ENCODE data around the gene RAB11FIP5. TPM values are rescaled to one million over a fixed set of nuclear protein-coding genes. Genes with fewer than 3 reads are reported as not detected.

Gene RAB11FIP5
- total RNA-seq, 1 donor from 2014 or later, result 54.7 TPM

GRCh38 chr2:73112026-73112912, 479 bp downstream of the RAB11FIP5 start:
- H3K4me1 Mint-ChIP-seq (ENCODE audit: low read depth), result peaks cover 37% of the 10 kb centered on the region
- DNase-seq (ENCODE audit: low spot score), result no peak
- peak overlapping the region; percentile 96 for H3K27ac Mint-ChIP-seq (ENCODE audit: unreplicated experiment)
- H3K4me3 Mint-ChIP-seq (ENCODE audit: unreplicated experiment), result peak overlapping the region; percentile 90
- TF ChIP-seq CTCF (IDR thresholded peaks at IDR 0.05), result peak; percentile 32
- H3K27me3 Mint-ChIP-seq (ENCODE audit: low read depth), result no peaks in the 10 kb centered on the region
- no peaks in the 10 kb centered on the region for H3K36me3 Mint-ChIP-seq (ENCODE audit: low read depth)
- H3K9me3 Mint-ChIP-seq (ENCODE audit: low read depth), result no peaks in the 10 kb centered on the region

GRCh38 chr2:73111073-73112025, 1.4 kb downstream of the RAB11FIP5 start:
- Mint-ChIP-seq H3K27ac (ENCODE audit: unreplicated experiment) (peak overlapping the region; percentile 96), H3K36me3 (ENCODE audit: low read depth) (no peaks in the 10 kb centered on the region), H3K4me3 (ENCODE audit: unreplicated experiment) (peak overlapping the region; percentile 90), H3K9me3 (ENCODE audit: low read depth) (no peaks in the 10 kb centered on the region), H3K4me1 (ENCODE audit: low read depth) (peaks cover 45% of the 10 kb centered on the region), H3K27me3 (ENCODE audit: low read depth) (no peaks in the 10 kb centered on the region)
- DNase-seq (ENCODE audit: low spot score), result no peak
- no peak for TF ChIP-seq CTCF (IDR thresholded peaks at IDR 0.05)

- peak overlapping the region; percentile 96 for H3K27ac Mint-ChIP-seq (ENCODE audit: unreplicated experiment)
- TF ChIP-seq CTCF (IDR thresholded peaks at IDR 0.05), result no peak
- no peak for DNase-seq (ENCODE audit: low spot score)
- H3K4me3 Mint-ChIP-seq (ENCODE audit: unreplicated experiment), result peak overlapping the region; percentile 90
- H3K4me1 Mint-ChIP-seq (ENCODE audit: low read depth), result peaks cover 51% of the 10 kb centered on the region
- no peaks in the 10 kb centered on the region for H3K9me3 Mint-ChIP-seq (ENCODE audit: low read depth)
- H3K36me3 Mint-ChIP-seq (ENCODE audit: low read depth), result peaks cover under 1% of the 10 kb centered on the region
- no peaks in the 10 kb centered on the region for H3K27me3 Mint-ChIP-seq (ENCODE audit: low read depth)
Measured at GRCh38 chr2:73110168-73111072, 2.3 kb downstream of the RAB11FIP5 start.

- Mint-ChIP-seq H3K27me3 (ENCODE audit: low read depth) (no peaks in the 10 kb centered on the region), H3K4me1 (ENCODE audit: low read depth) (peaks cover 55% of the 10 kb centered on the region), H3K4me3 (ENCODE audit: unreplicated experiment) (no peak overlapping the region), H3K9me3 (ENCODE audit: low read depth) (no peaks in the 10 kb centered on the region), H3K36me3 (ENCODE audit: low read depth) (peaks cover 1% of the 10 kb centered on the region), H3K27ac (ENCODE audit: unreplicated experiment) (no peak overlapping the region)
- DNase-seq (ENCODE audit: low spot score), result no peak
- no peak for TF ChIP-seq CTCF (IDR thresholded peaks at IDR 0.05)
Measured at GRCh38 chr2:73109431-73110167, 3.1 kb downstream of the RAB11FIP5 start.
